Right atrium auricular region (tissue), 2 donors: ENCODE results near the gene ATF4. TPM values are rescaled to one million over a fixed set of nuclear protein-coding genes. Genes with fewer than 3 reads are reported as not detected.

Source experiments
- DNase-seq: peaks from one replicate; pipeline ENCODE4 v3.0.0-alpha.2; 2019; ENCODE audit warnings: low spot score
- H3K27ac ChIP-seq, 2 donors: fragments of 200-600 bp; sonication (generic); 1 replicate in 1 of 2; 2 replicates in 1 of 2; pipeline ENCODE4 v1.5.1; 2016 to 2019
- H3K27me3 ChIP-seq, 2 donors: fragments of 200-600 bp; sonication (generic); one replicate each; pipeline versions ENCODE4 v1.5.1 to v1.6.0; 2017 to 2019
- H3K36me3 ChIP-seq: fragments of 200-600 bp; sonication (generic); one replicate; pipeline ENCODE4 v1.5.1; 2016
- H3K4me1 ChIP-seq, 2 donors: fragments of 200-600 bp; sonication (generic); one replicate each; pipeline versions ENCODE4 v1.5.1 to v1.6.0; 2017 to 2019
- H3K4me3 ChIP-seq, 2 donors: fragments of 200-600 bp; sonication (generic); 1 replicate in 1 of 2; 2 replicates in 1 of 2; pipeline ENCODE4 v1.5.1; 2017 to 2019; ENCODE audit warnings: mild to moderate bottlenecking in 1 of 2, moderate library complexity in 1 of 2
- H3K9me3 ChIP-seq, 2 donors: fragments of 200-600 bp; sonication (generic); one replicate each; pipeline ENCODE4 v1.5.1; 2019
- CTCF ChIP-seq, 2 donors: fragments of 200-600 bp; sonication (generic); IDR thresholded peaks; one replicate each; pipeline ENCODE4 v1.5.1; 2019; ENCODE audit warnings: antibody characterized with exemption in 2 of 2
- total RNA-seq, 2 donors: library from RNA; depleted of rRNA; stranded (reverse); fragments of >200 nt; gene quantifications; one replicate each; pipeline ENCODE4 v1.1.0, GENCODE V29; 2016

Gene ATF4
- total RNA-seq, 2 donors from 2014 or later = 155 to 256 TPM

GRCh38 chr22:39568278-39568981, 48.1 kb downstream of the ATF4 start:
- Histone ChIP-seq H3K4me1 (no peaks in the 10 kb centered on the region), H3K4me3 (no peak overlapping the region), H3K27me3 (no peaks in the 10 kb centered on the region), H3K36me3 (no peaks in the 10 kb centered on the region), H3K9me3 (no peaks in the 10 kb centered on the region), H3K27ac (no peak overlapping the region)
- no peak for TF ChIP-seq CTCF (IDR thresholded peaks at IDR 0.05)
- no peak for DNase-seq

- Histone ChIP-seq H3K27me3 (no peaks in the 10 kb centered on the region), H3K4me3 (no peak overlapping the region), H3K27ac (no peak overlapping the region), H3K4me1 (no peaks in the 10 kb centered on the region), H3K36me3 (no peaks in the 10 kb centered on the region), H3K9me3 (no peaks in the 10 kb centered on the region)
- no peak for TF ChIP-seq CTCF (IDR thresholded peaks at IDR 0.05)
- DNase-seq = no peak
These were observed 48.7 kb downstream of the ATF4 start for GRCh38 chr22:39569066-39569465.

- no peaks in the 10 kb centered on the region for H3K9me3 ChIP-seq
- no peak for TF ChIP-seq CTCF (IDR thresholded peaks at IDR 0.05)
- no peak overlapping the region for H3K27ac ChIP-seq
- H3K4me1 ChIP-seq = no peaks in the 10 kb centered on the region
- no peaks in the 10 kb centered on the region for H3K27me3 ChIP-seq
- no peak overlapping the region for H3K4me3 ChIP-seq
- no peaks in the 10 kb centered on the region for H3K36me3 ChIP-seq
- DNase-seq = no peak
These were observed 49.9 kb downstream of the ATF4 start for GRCh38 chr22:39570226-39570625.

- H3K36me3 ChIP-seq = no peaks in the 10 kb centered on the region
- H3K27ac ChIP-seq = no peak within 1 kb of the TSS
- no peak within 1 kb of the TSS for H3K4me3 ChIP-seq
- TF ChIP-seq CTCF (IDR thresholded peaks at IDR 0.05) = no peak
- no peak for DNase-seq
- H3K9me3 ChIP-seq = no peaks in the 10 kb centered on the region
- no peaks in the 10 kb centered on the region for H3K27me3 ChIP-seq
- H3K4me1 ChIP-seq = no peaks in the 10 kb centered on the region
These were observed 50.3 kb downstream of the ATF4 start, which contains the start of gene CACNA1I for GRCh38 chr22:39570665-39571064. Gene CACNA1I, plus strand, starts transcription at chr22:39570753. Its CDS starts 0 bp downstream, at chr22:39570753.

GRCh38 chr22:39571538-39571937, 51.2 kb downstream of the ATF4 start:
- DNase-seq = no peak
- Histone ChIP-seq H3K27me3 (no peaks in the 10 kb centered on the region), H3K9me3 (no peaks in the 10 kb centered on the region), H3K36me3 (no peaks in the 10 kb centered on the region), H3K4me3 (no peak overlapping the region), H3K27ac (no peak overlapping the region), H3K4me1 (no peaks in the 10 kb centered on the region)
- TF ChIP-seq CTCF (IDR thresholded peaks at IDR 0.05) = no peak

Other genes starting within 250 kb of the ATF4 start
- 1,000 to 10,000 TPM in 1 of 2 donors, 100 to 1,000 TPM in 1; 440 to 1,190 TPM for gene RPL3, start 200.9 kb upstream of the ATF4 start, total RNA-seq
- gene SYNGR1, start 170.6 kb upstream of the ATF4 start, total RNA-seq = 10 to 100 TPM; 29.4 to 29.5 TPM
- gene TAB1, start 120.8 kb upstream of the ATF4 start, total RNA-seq = 10 to 100 TPM; 13.0 to 13.7 TPM
- gene MGAT3, start 63.5 kb upstream of the ATF4 start, total RNA-seq = 10 to 100 TPM in 1 of 2 donors, 1 to 10 TPM in 1; 2.9 to 11.3 TPM
- gene MIEF1, start 18.3 kb upstream of the ATF4 start, total RNA-seq = 10 to 100 TPM; 14.4 to 22.1 TPM
- 100 to 1,000 TPM in 1 of 2 donors, 10 to 100 TPM in 1; 88.1 to 135 TPM for gene RPS19BP1, start 12.2 kb downstream of the ATF4 start, total RNA-seq
- gene CACNA1I, start 50.2 kb downstream of the ATF4 start, total RNA-seq = under 1 TPM in 1 of 2 donors, not detected in 1; 0.08 TPM